ENCODE data around the gene INPP5K.

- no peak for TF ChIP-seq POLR2A (IDR thresholded peaks at IDR 0.05; ENCODE audit: low read depth)
- TF ChIP-seq CTCF (IDR thresholded peaks at IDR 0.05) = no peak
- TF ChIP-seq EP300 (IDR thresholded peaks at IDR 0.05) = no peak
Measured at GRCh38 chr17:1473841-1474240, 42.6 kb downstream of the INPP5K start.
